Retina (tissue), 1 donor: ENCODE results near the gene OR5K3.
"Not testable (repeated sequence)": the region's sequence is repeated elsewhere in the genome, so short reads cannot be mapped to it uniquely, and the experiment has no call there.

Experiments used
- DNase-seq: peaks from one replicate; pipeline ENCODE4 v3.0.0-alpha.2; 2016

OR5K3 gene

DNA sequence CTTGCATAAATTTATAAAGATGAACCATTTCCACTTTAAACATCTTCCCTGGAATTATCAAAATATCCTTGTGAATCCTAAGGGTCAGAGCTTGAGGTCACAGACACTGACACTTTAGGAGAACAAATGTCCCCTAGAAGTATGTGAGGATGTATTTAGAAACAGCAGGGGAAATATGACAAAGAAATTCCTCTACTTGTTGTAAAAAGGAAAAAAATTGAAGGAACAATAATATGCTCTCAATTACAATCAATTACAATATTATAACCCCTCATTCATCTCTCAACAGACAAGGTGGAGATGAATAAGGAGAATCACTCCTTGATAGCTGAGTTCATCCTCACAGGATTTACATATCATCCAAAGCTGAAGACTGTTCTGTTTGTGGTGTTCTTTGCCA is at the start of gene OR5K3:
TSS of gene OR5K3 (plus strand) at position 301 of the 400 bp plus-strand sequence. CDS start at position 301, 0 bp downstream.
- DNase-seq: no peak

DNA sequence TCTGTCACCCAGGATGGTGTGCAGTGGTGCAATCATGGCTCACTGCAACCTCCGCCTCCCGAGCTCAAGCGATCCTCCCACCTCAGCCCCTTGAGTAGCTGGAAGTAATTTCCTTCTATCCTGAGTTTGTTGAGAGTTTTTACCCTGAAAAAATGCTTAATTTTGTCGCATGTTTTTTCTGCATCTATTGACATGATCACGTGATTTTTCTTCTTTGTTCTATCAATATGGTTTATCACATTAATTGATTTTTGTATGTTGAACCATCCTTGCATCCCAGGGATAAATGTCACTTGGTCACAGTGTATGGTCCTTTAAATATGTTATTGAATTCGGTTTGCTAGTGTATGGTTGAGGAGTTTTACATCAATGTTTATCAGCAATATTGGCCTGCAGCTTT is 48.7 kb upstream of the OR5K3 start:
- no peak for DNase-seq

GRCh38 chr3:98343647-98344507 is 46.6 kb upstream of the OR5K3 start:
- no peak for DNase-seq

DNA sequence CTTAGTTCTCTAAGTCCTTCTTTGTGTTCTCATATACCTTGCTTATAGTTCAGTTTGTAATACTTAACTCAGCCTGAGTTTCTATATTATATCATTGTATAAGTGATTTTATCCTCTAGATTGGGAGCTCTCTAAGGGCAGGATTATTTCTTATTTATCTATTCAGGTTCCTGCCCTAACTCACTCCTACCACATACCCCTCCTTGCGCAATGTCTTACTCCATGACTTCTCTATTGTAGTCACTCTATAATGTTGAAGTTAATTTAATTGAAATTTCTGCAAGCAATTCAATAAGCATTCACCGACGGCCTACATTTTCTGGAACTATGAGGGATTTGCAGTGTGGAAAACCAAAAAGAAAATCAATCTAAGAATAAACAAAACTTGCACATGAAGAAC is 40.4 kb upstream of the OR5K3 start:
- DNase-seq: no peak

DNA sequence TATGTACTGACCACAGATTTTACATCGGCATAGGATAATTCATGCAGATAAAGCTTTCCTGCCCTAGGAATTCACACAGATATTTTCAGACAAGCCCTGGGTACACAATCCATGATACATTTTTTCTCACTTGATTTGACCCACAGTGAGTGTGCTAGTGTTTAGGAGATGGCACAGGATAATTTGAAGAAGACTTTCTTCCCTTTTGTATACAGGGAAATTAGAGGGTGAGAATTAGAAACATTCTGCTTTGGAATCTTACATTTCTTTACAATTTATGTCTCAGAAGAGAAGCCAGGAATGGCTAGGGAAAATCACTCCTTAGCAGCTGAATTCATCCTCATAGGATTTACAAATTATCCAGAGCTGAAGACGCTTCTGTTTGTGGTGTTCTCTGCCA is 36.9 kb upstream of the OR5K3 start, which contains the start of gene OR5K4:
TSS of gene OR5K4 (plus strand) at position 301 of the 400 bp plus-strand sequence. CDS start at position 301, 0 bp downstream.
- DNase-seq: no peak

- DNase-seq: no peak
Measured at GRCh38 chr3:98359250-98359649, 31.2 kb upstream of the OR5K3 start.

- DNase-seq: no peak
Measured at GRCh38 chr3:98359993-98360675, 30.3 kb upstream of the OR5K3 start.

DNA sequence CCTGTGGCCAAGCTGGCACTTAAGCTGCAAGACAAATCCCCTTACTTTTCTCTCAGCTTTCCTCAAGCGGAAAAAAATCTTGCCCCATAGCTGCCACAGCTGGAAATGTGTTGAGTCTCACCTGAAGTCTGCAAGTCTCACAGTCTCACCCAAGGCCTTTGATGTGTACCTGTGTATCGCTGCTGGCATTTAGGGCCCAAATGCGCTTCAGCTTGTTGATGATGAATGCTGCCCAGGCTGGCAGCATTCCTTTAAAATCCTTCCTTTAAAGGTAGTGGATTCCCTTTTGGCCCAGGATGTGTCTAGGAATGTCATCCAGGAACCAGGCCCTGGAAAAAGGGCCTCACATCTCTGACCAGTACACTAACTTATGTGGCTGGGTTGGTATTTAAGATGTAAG is 29.8 kb upstream of the OR5K3 start:
- DNase-seq: no peak

DNA sequence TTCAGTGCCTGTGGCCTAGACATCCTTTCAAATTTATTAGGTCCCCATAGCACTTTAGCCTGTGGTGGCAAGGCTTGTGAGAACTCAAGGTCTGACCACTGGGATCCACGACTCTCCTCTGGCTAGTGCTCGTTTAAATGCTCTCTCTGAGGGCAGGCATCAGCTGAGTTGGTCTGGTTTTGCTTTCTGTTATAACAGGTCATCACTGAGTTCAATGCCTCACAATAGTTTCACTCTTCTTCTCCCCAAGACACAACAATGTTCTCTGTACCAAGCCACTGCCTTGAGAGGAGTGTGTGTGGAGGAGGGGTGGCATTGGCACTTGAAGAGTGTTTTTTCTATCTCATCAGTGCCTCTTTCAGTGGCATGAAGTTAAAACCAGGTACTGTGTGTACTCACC is 29.2 kb upstream of the OR5K3 start:
- DNase-seq: no peak

DNA sequence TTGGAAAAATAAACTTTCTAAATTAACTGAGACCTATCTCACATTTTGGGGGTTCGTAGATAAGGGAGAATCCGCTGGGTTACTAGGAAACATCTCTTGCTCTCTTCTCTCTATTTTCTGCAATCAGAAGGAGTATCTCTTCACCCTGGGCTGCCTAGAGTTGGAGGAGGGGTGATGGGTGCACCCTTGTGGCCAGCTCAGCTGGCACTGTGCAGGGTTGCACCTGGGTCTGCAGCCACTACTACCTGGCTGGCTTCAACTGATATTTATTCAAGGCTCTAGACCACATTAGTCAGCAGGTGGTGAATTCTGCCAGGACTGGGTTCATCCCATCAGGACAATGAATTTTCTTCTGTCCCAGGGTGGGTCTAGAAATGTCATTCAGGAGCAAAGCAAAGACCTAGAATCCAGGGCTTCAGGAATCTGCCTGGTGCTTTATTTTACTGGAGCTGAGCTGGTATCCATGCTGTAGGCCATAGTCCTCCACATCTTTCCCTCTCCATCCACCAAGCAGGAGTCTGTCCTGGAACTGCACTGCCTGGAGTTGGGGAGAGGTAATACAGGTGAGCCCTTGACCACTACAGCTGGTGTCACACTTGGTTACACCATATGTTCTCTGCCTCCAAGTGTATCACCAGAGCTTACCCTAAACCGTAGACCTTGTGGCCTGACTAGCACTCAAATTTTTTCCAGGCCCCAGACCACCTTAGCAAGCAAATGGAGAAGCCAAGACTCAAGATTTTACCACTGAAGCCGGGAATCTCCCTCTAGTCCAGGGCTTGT is 22.8 kb upstream of the OR5K3 start:
- no peak for DNase-seq

GRCh38 chr3:98371186-98371585 is 19.3 kb upstream of the OR5K3 start:
- no peak for DNase-seq

DNA sequence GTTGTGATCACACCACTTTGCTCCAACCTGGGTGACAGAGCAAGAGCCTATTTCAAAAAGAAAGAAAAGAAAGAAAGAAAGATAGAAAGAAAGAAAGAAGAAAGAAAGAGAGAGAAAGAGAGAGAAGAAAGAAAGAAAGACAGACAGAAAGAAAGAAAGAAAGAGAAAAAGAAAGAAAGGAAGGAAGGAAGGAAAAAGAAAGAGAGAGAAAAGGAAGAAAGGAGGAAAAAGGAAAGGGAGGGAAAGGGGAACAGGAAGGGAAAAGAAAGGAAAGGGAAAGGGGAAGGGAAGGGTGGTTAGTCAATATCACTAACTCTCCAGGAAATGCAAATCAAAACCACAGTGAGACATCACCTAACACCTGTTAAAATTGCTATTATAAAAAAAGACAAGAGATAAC is 18.6 kb upstream of the OR5K3 start:
- DNase-seq: no peak

- no peak for DNase-seq
Measured at GRCh38 chr3:98372445-98372844, 18.0 kb upstream of the OR5K3 start.

GRCh38 chr3:98376631-98377030 is 13.8 kb upstream of the OR5K3 start:
- DNase-seq: no peak

- DNase-seq: no peak
Measured at GRCh38 chr3:98388147-98388546, 2.3 kb upstream of the OR5K3 start.

- no peak for DNase-seq
Measured at GRCh38 chr3:98395101-98395500, 4.6 kb downstream of the OR5K3 start.

- DNase-seq: not testable (repeated sequence)
Measured at GRCh38 chr3:98396482-98396881, 6.0 kb downstream of the OR5K3 start.

- no peak for DNase-seq
Measured at GRCh38 chr3:98398513-98398912, 8.0 kb downstream of the OR5K3 start.

GRCh38 chr3:98402507-98402906 is 12.0 kb downstream of the OR5K3 start:
- no peak for DNase-seq

- DNase-seq: no peak
Measured at GRCh38 chr3:98404010-98404409, 13.5 kb downstream of the OR5K3 start.

- no peak for DNase-seq
Measured at GRCh38 chr3:98406034-98406433, 15.6 kb downstream of the OR5K3 start.

- DNase-seq: no peak
Measured at GRCh38 chr3:98432575-98432974, 42.1 kb downstream of the OR5K3 start.

- no peak for DNase-seq
Measured at GRCh38 chr3:98433764-98434163, 43.3 kb downstream of the OR5K3 start.
